G401 (cell line): Measurements from ENCODE around the gene SLC22A13. TPM values are rescaled to one million over a fixed set of nuclear protein-coding genes. Genes with fewer than 3 reads are reported as not detected.

Source experiments
- DNase-seq: peaks from one replicate; pipeline ENCODE4 v3.0.0-alpha.2; 2015; ENCODE audit warnings: low spot score
- in situ Hi-C: cut with HindIII; loops from 2 replicates; pipeline ENCODE4 v1.10.0; 2016; ENCODE audit warnings: low sequenced_read_pairs, mixed read lengths
- total RNA-seq: library from RNA; depleted of rRNA; stranded (reverse); fragments of >200 nt; shearing (Covaris generic); gene quantifications from 2 replicates; pipeline ENCODE4 v1.2.3, GENCODE V29; 2014

SLC22A13 gene
- total RNA-seq, 1 experiment from 2014 or later, result not detected

DNA sequence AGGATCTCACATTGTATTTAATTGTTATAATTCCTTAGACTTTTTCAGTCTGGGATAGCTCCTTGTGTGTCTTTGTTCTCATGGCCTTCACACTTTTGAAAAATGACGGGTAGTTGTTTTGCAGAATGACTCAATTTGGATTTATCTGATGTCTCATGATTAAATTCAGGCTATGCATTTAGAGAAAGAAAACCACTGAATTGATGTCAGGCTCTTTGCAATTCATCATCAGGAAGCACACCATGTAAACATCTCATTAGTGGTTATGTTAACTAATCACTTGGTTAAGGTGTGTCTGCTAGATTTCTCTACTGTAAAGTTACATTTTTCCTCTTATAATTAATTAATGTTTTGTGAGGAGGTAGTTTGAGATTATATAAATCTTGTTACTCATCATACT, 8.0 kb upstream of the SLC22A13 start:
- no peak for DNase-seq
- in situ Hi-C loops, result no loop called here

DNA sequence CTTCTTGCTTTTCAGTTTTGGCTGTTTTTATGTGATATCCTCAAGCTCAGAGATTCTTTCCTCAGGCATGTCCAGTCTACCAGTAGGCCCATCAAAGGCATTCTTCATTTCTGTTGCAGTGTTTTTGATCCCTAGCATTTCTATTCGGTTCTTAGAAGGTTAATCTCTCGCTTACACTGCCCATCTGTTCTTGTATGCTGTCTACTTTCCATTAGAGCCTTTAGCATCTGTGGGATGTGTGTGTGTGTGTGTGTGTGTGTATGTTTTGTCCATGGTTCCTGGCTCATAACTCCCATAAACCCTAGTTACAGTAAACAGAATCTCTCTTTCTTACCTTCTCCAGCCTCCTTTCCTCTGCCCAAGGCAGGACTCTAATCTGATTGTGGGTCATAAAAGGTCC, 5.1 kb upstream of the SLC22A13 start:
- in situ Hi-C loops, result no loop called here
- no peak for DNase-seq

DNA sequence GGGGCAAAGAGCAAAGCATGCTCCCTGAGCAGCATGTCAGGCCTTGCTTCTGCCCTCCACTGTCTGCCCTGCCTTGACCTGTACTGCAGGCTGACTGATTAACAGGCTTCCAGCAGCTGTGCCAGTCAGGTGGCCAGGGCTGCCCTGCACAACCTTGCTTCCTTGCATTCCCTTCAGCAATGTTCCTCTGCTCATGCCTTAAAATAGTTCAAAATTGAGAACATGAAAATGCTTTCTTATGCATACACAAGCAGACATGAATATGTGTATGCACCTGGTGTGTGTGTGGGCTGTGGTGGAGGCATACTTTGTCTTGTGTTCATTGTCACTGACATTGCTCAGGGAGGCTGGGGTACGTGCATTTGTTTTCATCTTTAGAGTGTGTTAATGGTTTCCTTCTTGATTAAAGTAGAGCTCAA, 1.2 kb upstream of the SLC22A13 start:
- in situ Hi-C loops, result no loop called here

DNA sequence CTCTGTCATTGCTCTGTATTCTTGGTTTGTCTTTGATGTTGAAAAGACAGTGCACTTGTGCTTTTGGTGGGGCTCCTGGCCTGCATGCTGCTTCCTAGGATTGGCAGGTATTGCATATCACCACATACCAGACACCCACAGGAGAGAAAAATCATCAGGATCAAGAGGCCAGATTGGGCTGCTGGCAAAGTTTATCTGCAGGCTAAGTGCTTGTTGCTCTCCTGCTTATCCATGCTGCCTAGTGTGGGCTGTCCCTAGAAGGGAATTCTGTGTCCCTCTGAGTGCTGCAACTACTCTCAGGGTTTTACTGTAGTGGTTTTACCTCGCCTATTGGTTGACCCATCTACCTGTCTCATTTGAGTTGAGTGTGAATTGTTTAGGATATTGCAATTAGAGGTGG, 833 bp upstream of the SLC22A13 start:
- in situ Hi-C loops, result no loop called here
- DNase-seq, result no peak

More for the DNA sequence above, 1.2 kb upstream of the SLC22A13 start:
- DNase-seq, result no peak

DNA sequence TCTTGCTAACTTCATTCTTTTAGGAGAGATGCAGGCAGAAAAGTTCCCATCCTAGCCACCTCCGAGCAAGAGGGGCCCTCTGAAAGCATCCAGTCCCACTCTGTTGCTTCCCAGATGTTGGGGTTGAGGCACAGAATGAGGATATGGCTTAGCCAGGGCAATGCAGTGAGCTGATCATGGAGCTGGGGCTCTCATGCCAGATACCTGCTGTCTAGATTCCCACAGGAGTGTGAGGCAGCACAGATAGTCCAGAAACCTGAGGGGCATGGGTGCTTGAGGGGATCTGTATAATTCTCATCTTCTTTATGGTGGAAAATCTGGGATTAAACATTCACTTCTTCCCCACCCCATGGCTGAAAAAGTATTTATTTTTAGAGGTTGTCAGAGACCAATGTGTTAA, 1.2 kb downstream of the SLC22A13 start:
- DNase-seq, result no peak
- in situ Hi-C loops, result no loop called here

DNA sequence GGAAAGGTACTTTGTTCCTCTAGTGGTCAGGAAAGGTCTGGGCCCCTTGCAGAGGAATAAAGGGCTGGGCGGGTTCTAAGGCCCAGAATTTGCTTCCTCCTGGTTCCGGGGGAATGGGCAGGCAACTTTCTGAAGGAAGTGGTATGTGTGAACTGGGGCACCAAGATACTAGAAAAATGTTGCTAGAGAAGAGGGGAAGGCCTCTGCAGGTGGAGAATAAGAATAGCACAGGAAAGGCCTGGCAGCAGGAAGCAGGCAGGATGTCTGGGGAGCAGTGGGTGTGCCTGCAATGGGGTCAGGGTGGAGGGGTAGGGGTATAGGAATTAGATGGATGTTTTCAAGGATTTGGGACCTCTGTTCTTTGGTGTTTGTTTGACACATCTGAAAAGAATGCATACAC, 2.0 kb downstream of the SLC22A13 start:
- in situ Hi-C loops, result no loop called here
- DNase-seq, result no peak

DNA sequence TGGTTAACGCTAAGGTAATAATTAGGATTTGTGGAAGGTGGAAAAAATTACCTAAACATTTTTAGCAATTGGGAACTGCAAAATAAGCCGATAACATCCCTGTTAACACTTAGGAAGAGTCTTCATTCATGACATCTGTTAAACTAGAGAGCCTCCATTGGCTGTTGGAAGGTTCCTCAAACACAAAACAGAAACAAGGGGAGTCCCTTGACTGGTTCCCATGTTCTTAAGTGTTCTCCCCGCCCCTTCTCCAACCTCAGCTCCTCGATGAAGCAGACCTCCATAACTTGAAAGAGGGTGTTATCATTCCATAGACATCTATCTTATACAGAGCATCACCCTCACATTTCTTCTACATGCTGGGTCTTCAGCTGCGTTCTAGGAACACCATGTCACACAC, 2.5 kb downstream of the SLC22A13 start:
- in situ Hi-C loops, result no loop called here
- no peak for DNase-seq

DNA sequence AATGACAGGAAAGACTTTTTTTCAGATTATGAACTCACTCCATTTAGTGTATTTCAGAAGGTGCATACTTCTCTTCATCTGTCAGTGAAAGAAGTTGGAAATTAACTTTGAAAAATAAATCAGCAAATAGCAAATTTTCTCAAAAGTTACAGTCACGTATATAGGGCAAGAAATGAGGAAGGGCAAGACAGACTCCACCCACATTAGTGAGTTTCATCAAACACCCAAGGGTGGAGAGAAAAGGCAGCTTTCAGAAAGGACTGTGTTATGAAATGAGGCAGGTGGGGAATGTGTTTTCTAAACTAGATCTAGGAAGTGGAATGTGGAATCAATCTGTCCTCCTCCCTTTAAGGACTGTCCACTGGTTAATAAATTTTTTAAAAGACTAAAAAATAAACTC, 2.9 kb downstream of the SLC22A13 start:
- DNase-seq, result no peak
- in situ Hi-C loops, result no loop called here

DNA sequence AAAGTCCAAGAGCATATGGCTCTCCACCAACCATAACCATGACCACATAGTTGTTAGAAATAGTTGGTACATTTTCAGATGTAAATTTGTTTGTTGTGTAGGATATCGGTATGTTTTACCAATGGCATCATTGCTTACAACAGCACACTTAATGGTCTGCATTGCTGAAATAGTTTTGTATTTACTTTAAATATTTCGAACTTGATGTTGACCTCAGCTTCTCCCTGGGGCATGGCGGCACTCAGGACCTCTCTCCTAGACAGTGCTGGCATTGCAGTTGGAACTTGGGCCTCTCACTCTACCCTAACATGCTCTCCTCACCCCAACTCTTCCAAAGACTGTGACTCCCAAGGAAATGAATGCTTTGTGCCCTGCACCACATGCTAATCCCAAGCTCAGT, 5.0 kb downstream of the SLC22A13 start:
- DNase-seq, result no peak
- in situ Hi-C loops, result no loop called here

DNA sequence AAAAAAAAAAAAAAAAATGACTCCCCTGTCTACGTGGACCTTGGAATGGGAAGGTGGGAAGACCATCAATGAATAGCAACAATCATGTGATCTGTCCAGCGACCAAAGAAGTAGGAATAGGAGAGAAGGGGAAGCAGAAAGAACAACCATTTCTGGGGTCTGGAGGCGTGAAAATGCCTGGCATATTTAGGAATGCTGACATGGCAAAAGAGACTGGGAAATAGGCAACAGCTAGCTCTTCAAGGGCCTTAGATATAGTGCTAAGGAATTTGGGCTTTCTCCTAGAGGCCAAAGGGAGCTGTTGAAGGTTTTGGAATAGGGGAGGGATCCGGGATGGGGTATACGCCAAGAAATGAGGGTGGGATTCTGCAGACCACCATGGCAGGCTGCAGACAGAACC, 5.9 kb downstream of the SLC22A13 start:
- in situ Hi-C loops, result no loop called here
- no peak for DNase-seq

DNA sequence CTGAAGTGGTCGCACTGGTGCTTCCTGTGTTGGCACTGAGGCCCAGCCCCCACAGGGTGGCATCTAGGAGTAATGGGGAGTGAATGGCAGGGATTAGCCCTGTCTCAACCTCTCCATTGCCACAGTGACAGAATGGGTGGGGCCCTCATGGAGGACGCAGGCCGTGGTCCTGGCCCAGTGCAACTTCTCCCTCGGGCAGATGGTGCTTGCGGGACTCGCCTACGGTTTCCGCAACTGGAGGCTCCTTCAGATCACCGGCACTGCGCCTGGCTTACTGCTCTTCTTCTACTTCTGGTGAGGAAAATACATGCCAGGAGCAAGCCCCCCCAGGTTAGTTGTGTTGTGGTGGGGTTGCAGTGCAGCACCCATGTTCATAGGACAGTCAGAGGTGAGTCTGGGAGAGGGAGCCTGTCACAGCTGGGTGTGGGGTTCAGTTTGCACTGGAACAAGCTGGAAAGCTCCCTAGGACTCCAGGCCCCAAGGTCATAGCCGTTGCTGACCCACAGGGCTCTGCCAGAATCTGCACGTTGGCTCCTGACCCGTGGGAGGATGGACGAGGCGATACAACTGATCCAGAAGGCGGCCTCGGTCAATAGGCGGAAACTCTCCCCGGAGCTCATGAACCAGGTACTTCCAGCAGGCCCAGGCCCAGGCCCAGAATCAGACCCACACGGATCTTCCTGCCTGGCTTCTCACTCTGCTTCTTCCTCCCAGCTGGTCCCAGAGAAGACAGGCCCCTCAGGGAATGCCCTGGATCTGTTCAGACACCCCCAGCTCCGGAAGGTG, 9.4 kb downstream of the SLC22A13 start:
- DNase-seq, result no peak
- in situ Hi-C loops, result no loop called here

DNA sequence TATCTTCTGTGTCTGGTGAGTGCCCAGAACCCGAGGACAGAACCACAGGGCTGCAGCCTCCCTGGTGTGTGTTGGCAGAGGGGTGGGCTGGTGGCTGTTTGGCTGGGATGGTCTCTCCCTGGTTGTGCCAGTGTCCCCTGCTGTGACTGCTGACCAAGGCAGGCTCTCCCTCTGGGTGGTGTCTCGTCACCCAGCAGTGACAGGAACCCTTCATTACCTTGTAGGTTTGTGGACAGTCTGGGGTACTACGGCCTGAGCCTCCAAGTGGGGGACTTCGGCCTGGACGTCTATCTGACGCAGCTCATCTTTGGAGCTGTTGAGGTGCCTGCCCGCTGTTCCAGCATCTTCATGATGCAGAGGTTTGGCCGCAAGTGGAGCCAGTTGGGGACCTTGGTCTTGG, 10.0 kb downstream of the SLC22A13 start:
- in situ Hi-C loops, result no loop called here
- no peak for DNase-seq

DNA sequence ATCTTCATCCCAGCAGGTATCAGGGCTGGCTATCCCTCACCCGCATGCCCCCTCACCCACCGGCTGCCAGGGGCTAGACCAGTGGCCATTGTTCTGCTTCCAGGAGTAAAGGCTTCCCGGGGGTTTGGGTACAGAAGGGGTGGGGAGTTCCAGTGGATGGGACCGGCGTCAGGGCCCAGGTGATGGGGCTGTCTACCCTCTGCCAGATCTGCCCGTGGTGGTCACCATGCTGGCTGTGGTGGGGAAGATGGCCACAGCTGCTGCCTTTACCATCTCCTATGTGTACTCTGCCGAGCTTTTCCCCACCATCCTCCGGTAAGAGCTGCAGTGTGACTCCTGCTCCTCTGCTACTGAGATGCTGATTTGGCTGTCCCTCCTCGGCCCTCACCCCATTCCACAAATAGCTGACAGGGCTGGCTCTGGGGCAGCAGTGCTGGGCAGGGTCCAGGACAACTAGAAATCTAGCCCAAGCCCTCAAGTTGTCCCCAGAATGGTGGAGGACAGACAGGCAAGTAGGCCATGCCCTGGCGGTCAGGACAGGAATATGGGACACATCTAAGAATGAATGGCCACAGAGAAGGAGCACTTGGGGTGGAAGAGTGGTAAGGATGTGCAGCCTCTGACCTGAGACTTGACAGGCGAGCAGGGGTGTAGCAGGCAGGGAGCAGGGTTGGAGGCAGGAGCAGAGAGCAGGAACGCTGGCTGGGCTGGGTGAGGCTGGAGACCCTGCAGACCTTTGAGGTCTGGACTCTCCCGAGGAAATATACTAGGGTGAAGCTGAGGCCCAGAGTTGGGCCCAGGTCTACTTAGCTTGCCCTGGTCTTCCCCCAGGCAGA, 10.7 kb downstream of the SLC22A13 start:
- in situ Hi-C loops, result no loop called here
- DNase-seq, result no peak

DNA sequence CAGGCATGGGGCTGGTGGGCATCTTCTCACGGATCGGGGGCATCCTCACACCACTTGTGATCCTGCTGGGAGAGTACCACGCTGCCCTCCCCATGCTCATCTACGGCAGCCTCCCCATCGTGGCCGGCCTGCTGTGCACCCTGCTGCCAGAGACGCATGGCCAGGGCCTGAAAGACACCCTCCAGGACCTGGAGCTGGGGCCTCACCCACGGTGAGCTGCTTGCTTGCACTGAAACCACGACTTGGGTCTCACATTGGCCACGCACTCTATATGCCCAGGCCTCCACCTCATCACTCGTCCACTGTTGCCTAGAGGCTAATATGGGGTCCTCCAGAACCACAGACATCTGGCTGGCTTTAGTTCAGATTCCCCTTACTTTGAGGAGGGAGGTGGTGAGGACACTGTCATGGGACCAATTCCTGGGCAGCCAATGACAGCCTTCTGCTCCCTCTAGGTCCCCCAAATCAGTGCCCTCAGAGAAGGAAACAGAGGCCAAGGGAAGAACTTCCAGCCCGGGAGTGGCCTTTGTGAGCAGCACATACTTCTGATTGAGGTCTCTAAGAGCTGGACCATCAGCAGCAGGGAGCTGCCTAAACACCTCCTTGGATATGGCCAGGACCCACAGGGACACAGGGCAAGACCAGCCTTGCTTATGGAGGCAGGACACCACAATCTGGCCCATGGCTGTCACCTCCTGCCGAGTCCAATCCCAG, 11.5 kb downstream of the SLC22A13 start:
- in situ Hi-C loops, result no loop called here
- DNase-seq, result no peak

DNA sequence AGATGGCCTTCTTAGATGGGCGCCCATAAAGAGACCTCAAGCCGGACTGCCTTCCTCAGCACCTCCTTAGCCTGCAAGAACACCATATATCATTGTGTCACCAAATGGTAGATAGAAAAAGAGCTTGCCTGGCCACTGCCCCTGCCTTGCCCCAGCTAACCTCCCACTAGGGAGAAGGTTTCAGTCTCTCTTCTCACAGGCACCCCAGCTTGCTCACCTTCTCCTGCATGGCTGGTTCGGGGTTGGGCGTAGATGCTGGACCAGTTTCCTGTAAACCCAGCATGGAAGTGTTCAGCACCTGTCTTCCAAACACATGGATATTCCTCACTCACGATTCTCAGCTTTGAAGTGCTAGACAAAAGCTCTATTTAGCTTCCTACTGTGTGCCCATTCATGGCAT, 13.2 kb downstream of the SLC22A13 start:
- in situ Hi-C loops, result no loop called here
- no peak for DNase-seq

DNA sequence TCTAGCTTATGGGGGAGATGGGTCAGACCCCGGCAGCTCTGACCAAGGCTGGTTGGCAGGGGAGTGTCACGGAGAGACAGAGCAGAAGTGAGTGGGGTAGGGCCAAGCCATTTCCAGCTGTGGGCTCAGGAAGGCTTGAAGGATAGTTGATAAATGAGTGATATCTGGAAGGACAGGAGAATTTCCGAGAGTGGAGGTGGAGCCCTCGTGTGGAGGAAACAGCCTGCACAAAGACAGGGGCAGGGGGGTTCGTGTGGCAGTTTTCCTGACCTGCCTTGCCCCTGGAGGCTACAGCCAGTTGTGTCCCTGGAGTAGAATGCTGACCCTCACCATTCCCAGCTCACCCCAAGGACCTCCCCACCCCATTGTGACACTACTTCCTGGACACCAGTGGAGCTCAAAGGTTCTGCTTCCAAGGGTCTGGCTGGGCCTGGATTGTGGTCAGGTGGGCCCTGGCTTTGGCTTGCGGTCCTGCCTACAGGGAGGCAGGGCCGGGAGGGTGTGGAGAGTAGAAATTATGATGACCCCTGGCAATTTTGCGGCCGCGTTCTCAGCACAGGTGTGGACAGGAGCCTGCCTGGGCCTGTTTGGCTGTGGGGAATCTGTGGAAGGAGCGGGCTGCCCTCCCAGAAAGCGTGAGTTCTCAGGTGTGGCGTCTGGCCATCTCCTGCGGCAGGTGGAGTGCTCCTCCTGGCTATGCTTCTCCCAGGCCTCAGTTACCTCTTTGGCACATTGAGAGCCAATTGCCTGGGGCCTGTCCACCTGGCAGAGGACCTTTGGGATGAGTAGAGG, 16.5 kb downstream of the SLC22A13 start, which contains the start of gene SLC22A14:
SLC22A14 (plus strand) TSS at position 400 of the 792 bp plus-strand sequence. CDS start 23,733 bp downstream, outside the sequence.
- DNase-seq, result no peak
- in situ Hi-C loops, result no loop called here

DNA sequence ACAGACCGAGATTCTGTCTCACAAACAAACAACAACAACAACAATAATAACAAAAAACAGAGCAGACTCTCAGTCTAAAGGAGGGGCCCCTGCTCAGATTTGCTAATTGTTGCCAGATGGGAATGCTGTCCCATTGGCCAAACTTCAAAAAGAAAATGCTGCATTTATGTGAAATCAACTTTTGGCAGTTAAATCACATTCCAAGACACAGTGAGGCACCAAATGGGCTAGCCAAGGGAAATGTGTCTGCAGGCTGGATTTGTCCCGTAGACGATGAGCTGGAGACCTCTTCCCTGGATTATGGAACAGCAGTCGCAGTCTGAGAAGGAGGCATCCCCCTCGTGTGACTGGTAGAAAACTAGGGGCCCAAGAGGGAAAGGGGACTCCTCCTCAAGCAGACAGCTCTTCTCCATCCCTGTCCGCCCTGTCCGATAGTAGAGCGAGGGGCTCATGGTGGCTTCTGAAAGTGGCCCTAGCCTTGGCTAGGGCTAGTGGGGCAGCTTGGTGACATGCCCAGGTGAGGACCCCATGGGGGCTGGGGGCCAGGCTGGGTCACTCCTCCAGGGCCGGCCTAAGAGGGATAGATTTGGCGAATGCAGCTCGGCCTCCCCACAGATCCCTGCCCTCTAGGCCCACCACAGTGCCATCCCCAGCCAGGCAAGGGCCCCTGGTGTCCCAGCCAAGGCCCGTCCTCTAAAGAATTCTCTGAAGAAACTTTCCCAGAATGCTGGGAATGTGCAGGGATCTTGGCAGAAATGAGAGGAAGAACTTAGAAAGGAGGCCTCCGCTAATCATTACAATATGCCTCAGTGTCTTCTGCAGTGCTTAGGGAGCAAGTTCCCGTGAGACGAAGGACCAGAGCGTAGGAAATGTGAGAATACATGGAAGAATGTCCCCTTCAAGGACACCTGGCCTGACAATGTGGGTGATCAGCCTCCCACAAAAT, 18.5 kb downstream of the SLC22A13 start:
- in situ Hi-C loops, result no loop called here

DNA sequence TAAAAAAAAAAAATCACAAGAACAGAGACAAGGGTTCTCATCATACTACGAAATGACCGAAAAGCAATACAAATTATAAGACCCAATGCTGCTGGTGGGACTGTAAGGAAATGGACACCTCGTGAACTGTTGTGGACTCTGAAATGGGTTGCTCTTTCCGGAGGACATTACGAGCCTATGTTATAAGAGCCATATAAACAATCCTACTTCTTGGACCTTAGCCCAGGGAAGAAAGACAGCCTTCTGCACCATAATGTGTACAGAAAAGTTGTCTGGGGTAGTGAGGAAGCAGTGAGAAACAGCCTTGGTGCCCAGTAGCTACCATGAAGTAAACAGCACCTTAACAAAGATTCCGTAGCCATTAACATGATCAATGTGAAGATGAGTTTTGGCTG, 19.1 kb downstream of the SLC22A13 start:
- no peak for DNase-seq
- in situ Hi-C loops, result no loop called here

More for the DNA sequence above, 18.5 kb downstream of the SLC22A13 start:
- DNase-seq, result no peak
